IPS DF 6.9 (cell line): ENCODE data around the gene CARD11.

Experiments used
- DNase-seq: peaks from one replicate; pipeline ENCODE4 v3.0.0-alpha.2; 2013; ENCODE audit warnings: low read depth, low spot score
- H3K27ac ChIP-seq: one replicate; pipeline ENCODE4 v1.5.1; 2013; ENCODE audit warnings: low read length, control low read depth
- H3K27me3 ChIP-seq: 2 replicates; pipeline ENCODE4 v1.6.1; 2013; ENCODE audit warnings: mild to moderate bottlenecking, low read length; ENCODE audit not compliant: control insufficient read depth, insufficient read depth
- H3K36me3 ChIP-seq: 2 replicates; pipeline ENCODE4 v1.6.1; 2013; ENCODE audit warnings: low read length; ENCODE audit not compliant: control insufficient read depth, insufficient read depth
- H3K4me1 ChIP-seq: 2 replicates; pipeline ENCODE4 v1.6.1; 2013; ENCODE audit warnings: low read length; ENCODE audit not compliant: control insufficient read depth, insufficient read depth
- H3K4me3 ChIP-seq: 2 replicates; pipeline ENCODE4 v1.5.1; 2013; ENCODE audit warnings: mild to moderate bottlenecking, low read length
- H3K9me3 ChIP-seq: 2 replicates; pipeline ENCODE4 v1.6.1; 2013; ENCODE audit warnings: low read length, inconsistent platforms; ENCODE audit not compliant: control insufficient read depth, insufficient read depth
- WGBS: extraction: QIAGEN DNeasy Blood & Tissue Kit; methylation state at CpG from one replicate; pipeline ENCODE4 v1.1.7; 2013; ENCODE audit warnings: mixed read lengths, missing lambda C conversion rate; ENCODE audit not compliant: insufficient read length, insufficient coverage; 5-methylcytosine and 5-hydroxymethylcytosine counted together

CARD11 gene

DNA sequence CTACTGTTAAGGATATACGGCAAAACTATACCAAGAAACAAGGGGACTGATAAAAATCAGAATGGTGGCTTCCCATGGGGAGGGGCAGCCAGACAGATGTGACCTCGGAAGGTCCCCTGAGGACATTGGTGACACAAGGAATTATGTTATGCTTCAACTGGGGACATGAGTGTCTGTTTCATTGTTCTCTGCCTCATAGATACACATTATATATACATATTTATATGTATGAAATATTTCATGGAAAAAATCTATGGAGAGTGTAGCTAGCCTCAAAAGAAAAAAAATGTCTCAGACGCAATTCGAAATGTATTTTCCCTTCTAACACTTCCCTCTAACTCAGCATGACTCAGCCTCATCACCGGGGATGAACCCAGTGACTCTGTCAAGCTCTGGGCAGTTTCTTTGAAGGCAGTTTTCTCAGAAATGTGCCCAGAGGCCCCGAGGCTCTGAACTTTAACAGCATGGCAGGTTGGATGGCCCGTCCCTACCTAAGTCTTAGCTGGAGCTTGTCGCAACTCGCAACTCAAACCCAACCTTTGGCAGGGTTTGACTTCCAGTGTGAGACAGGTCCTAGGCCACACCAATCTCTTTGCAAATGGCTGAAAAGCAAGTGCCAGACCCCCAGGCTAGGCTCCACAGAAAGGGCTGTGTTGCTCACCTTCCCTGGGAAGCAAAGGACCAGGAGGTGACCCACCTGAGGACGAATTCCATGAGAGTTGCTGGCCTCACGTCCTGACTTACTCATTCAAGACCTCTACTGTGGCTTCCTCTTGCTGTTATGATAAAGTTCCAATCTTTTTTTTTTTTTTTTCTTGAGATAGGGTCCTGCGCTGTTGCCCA is 86.9 kb downstream of the CARD11 start:
- Histone ChIP-seq H3K27me3 (no peaks in the 10 kb centered on the region), H3K27ac (no peak overlapping the region), H3K4me3 (no peak overlapping the region), H3K4me1 (no peaks in the 10 kb centered on the region), H3K36me3 (0 out of 2 replicates have a peak, but pooled peaks cover 2% of the 10 kb centered on the region), H3K9me3 (no peaks in the 10 kb centered on the region)
- no peak for DNase-seq
- WGBS = no CpG with 5 or more reads among the region's 12 CpGs

DNA sequence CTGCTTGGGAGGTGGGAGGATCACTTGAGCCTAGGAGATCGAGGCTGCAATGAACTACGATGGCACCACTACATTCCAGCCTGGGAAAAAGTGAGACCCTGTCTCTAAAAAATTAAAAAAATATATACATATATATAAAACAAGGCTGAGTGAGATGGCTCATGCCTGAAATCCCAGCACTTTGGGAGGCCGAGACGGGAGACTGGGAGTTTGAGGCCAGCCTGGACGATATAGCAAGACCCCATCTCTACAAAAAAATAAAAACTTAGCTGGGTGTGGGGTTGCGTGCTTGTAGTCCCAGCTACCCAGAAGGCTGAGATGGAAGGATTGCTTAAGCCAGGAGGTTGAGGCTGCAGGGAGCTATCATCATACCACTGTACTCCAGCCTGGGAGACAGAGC is 87.6 kb downstream of the CARD11 start:
- no peak overlapping the region for H3K27ac ChIP-seq
- H3K27me3 ChIP-seq = no peaks in the 10 kb centered on the region
- no CpG with 5 or more reads among the region's 6 CpGs for WGBS
- 0 out of 2 replicates have a peak, but pooled peaks cover 2% of the 10 kb centered on the region for H3K36me3 ChIP-seq
- H3K4me1 ChIP-seq = no peaks in the 10 kb centered on the region
- H3K4me3 ChIP-seq = no peak overlapping the region
- H3K9me3 ChIP-seq = no peaks in the 10 kb centered on the region
- no peak for DNase-seq

DNA sequence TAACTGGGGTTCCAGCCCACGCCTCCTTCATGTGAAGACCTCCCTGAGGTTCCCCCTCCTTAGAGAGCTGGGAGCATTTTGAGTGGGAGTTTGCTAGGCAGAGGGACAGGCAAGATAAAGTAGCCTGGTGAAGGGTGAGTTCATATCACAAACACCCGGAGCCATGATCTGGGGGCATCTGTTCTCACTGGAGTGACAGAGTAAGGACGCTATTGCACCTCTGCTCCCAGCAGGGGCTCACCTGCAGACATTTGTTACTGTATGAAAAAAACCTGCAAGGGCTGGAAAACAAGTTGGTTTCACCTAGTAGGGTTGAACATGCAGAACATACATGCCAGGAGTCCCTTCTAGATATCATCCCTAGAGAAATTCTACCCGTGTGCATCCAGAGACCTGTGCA is 88.4 kb downstream of the CARD11 start:
- Histone ChIP-seq H3K9me3 (no peaks in the 10 kb centered on the region), H3K4me3 (no peak overlapping the region), H3K36me3 (0 out of 2 replicates have a peak, but pooled peaks cover 2% of the 10 kb centered on the region), H3K27me3 (no peaks in the 10 kb centered on the region), H3K4me1 (no peaks in the 10 kb centered on the region), H3K27ac (no peak overlapping the region)
- no CpG with 5 or more reads among the region's 4 CpGs for WGBS
- no peak for DNase-seq

GRCh38 chr7:2954433-2954853 is 89.2 kb downstream of the CARD11 start:
- Histone ChIP-seq H3K9me3 (no peaks in the 10 kb centered on the region), H3K36me3 (0 out of 2 replicates have a peak, but pooled peaks cover 2% of the 10 kb centered on the region), H3K4me1 (no peaks in the 10 kb centered on the region), H3K27ac (no peak overlapping the region), H3K27me3 (no peaks in the 10 kb centered on the region), H3K4me3 (no peak overlapping the region)
- WGBS = no CpG with 5 or more reads among the region's 11 CpGs
- DNase-seq = no peak

- no peak overlapping the region for H3K4me3 ChIP-seq
- no peaks in the 10 kb centered on the region for H3K9me3 ChIP-seq
- no CpG with 5 or more reads among the region's 11 CpGs for WGBS
- peaks cover 2% of the 10 kb centered on the region; the same call in 1 of the 2 replicates for H3K36me3 ChIP-seq
- no peaks in the 10 kb centered on the region for H3K27me3 ChIP-seq
- DNase-seq = no peak
- no peak overlapping the region for H3K27ac ChIP-seq
- no peaks in the 10 kb centered on the region for H3K4me1 ChIP-seq
Observed at GRCh38 chr7:2953588-2954407, 89.9 kb downstream of the CARD11 start.

- WGBS = no CpG with 5 or more reads among the region's 5 CpGs
- no peaks in the 10 kb centered on the region for H3K27me3 ChIP-seq
- H3K36me3 ChIP-seq = peaks cover 2% of the 10 kb centered on the region; the same call in 1 of the 2 replicates
- H3K4me3 ChIP-seq = no peak overlapping the region
- H3K9me3 ChIP-seq = no peaks in the 10 kb centered on the region
- no peak for DNase-seq
- H3K27ac ChIP-seq = no peak overlapping the region
- H3K4me1 ChIP-seq = no peaks in the 10 kb centered on the region
Observed at GRCh38 chr7:2953099-2953498, 90.6 kb downstream of the CARD11 start.

DNA sequence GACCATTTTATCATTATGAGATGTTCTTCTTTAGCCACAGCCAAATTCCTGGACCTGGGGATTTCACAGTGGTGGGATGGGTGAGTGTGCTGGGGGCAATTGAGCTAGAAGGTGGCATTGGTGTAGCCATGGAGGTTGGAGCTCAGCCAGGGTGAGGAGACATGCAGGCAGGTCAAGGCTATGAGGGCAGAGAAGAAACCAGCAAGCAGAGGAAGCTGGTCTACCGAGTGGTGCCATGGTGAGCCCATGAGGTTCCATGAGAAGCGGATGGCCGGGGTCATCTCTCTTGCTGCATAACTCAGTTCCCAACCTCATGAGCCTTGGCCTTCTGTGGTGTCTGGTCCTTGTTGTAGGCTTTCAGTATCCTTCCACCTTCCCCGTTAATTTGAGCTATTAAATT is 91.4 kb downstream of the CARD11 start:
- H3K27ac ChIP-seq = no peak overlapping the region

GRCh38 chr7:2950578-2950977 is 93.1 kb downstream of the CARD11 start:
- no peak for DNase-seq
- Histone ChIP-seq H3K4me1 (no peaks in the 10 kb centered on the region), H3K27me3 (no peaks in the 10 kb centered on the region), H3K36me3 (peaks cover 2% of the 10 kb centered on the region; the same call in 1 of the 2 replicates), H3K9me3 (no peaks in the 10 kb centered on the region), H3K4me3 (no peak overlapping the region), H3K27ac (no peak overlapping the region)

More for the DNA sequence above, 91.4 kb downstream of the CARD11 start:
- H3K4me3 ChIP-seq = no peak overlapping the region
- DNase-seq = no peak
- no peaks in the 10 kb centered on the region for H3K9me3 ChIP-seq
- H3K36me3 ChIP-seq = peaks cover 2% of the 10 kb centered on the region; the same call in 1 of the 2 replicates
- no peaks in the 10 kb centered on the region for H3K4me1 ChIP-seq
- H3K27me3 ChIP-seq = no peaks in the 10 kb centered on the region
- no CpG with 5 or more reads among the region's 4 CpGs for WGBS

GRCh38 chr7:2948749-2949148 is 94.9 kb downstream of the CARD11 start:
- no peak overlapping the region for H3K27ac ChIP-seq
- DNase-seq = no peak
- no peaks in the 10 kb centered on the region for H3K9me3 ChIP-seq
- no peaks in the 10 kb centered on the region for H3K27me3 ChIP-seq
- H3K4me3 ChIP-seq = no peak overlapping the region
- no CpG with 5 or more reads among the region's 2 CpGs for WGBS
- H3K36me3 ChIP-seq = peaks cover 8% of the 10 kb centered on the region
- no peaks in the 10 kb centered on the region for H3K4me1 ChIP-seq

DNA sequence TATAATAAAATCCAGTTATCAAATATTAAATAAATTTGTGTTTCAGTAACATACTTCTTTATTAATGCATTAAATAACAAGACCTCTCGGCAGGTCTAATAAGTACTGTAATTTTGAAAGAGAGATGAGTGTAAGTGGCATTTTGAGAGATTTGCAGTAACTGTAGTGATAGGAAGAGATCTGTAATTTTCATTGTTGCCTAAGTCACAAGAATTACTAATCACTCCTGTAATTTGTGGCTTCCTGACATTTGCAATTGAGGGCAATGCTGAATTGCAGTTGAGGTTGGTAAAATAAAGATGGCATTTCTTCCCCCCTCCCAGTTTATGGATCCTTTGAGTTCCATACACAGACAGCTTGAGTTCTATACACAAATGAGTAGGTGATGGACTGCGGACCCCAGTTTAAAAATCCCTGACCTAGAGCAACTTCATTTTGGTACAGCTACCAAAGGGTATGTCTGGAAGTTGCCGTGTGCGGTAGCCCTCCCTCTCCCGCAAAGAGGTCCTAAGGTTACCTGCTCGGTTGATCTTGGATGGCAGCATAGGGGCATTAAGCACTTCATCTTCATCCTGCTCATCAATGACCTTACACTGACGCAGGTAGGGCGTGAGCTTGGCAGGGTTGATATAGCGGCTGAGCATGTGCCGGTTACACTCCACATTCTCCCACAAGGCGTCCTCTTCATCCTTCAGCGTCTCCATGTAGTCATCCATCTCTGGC is 96.4 kb downstream of the CARD11 start:
- H3K4me1 ChIP-seq = no peaks in the 10 kb centered on the region
- H3K4me3 ChIP-seq = no peak overlapping the region
- no peaks in the 10 kb centered on the region for H3K27me3 ChIP-seq
- H3K9me3 ChIP-seq = no peaks in the 10 kb centered on the region
- H3K36me3 ChIP-seq = peaks cover 7% of the 10 kb centered on the region
- DNase-seq = no peak
- no peak overlapping the region for H3K27ac ChIP-seq
- no CpG with 5 or more reads among the region's 12 CpGs for WGBS
